ENCODE measurements around the gene CAST.

CAST gene

DNA sequence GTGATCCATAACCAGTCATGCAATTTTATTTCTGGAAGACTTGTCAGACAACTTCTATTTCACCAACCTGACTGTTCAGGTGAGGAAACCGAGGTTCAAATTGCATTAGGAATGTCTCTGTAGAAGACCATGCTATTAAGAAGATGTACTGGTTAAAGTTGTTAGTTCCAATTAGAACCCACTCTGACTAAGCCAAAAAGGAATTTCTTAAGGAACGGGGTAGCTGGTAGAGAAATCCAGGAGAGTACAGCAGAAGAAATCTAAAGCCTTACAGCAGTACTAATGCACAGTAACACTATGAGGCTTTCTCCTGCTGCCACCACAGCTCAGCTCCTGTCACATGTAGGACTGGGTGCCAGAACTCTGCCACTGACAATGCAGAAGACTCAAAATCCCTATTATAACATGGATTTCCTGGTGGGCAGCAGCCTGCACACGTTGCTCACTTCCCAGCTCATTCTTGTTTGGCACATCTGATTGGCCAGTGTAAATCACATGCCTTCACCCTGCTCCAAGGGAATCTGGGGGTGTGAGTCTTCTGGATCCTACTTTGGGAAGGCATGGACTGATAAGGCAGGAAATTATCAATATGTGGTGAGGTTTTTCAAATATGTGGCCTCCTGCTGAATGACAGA lies 37.1 kb downstream of the CAST start:
- Mint-ChIP-seq H3K9me3 (no peaks in the 10 kb centered on the region), H3K27me3 (no peaks in the 10 kb centered on the region), H3K36me3 (peaks cover 3 to 9% of the 10 kb centered on the region in 2 donors), H3K4me1 (peaks cover 7 to 17% of the 10 kb centered on the region in 2 donors), H3K4me3 (no peak overlapping the region), H3K27ac (no peak overlapping the region)
- no peak for DNase-seq
- ATAC-seq (replicated peaks), result no peak

DNA sequence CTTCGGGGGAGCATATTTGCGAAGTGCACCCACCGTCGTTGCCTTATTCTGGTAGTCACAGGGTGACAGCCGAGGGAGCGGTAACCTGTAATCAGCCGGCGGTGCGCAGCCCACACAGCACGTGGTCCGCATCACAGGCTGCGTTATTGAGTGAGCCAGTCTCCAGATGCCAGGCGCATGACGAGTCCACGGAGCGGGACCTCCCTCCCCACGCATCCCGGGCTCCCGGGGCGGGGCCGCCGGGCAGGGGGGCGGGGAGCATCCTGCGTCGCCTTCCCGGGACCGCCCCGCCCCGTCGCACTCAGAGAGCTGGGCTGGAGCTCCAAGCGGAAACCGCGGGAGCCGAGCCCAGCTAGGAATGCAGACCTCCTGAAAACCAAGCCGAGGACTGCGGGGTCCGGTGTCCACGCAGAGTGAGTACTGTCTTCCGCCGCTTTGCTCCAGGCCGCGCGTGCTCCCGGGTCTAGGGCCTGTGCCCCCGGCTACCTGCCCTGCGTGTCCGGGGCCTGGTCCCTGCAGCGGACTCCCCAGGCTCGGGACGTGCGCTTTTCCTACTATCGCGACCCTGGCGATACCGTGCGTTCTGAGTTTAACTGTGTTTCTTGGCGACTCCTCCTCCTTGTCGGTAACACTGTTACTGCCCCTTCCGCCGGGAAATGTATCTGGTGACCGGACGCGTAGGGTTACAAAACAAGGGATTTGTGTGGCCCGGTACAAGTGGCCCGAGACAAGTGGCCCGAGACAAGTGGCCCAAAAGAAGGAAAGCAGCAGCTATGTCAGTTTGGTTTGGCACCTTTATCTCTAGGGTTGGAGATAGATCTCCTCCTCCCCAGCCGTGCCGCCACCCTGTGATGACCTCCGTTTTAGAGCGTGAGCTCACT lies 40.6 kb downstream of the CAST start:
- ATAC-seq (replicated peaks), result peak; percentile 87 to 89
- Mint-ChIP-seq H3K9me3 (no peaks in the 10 kb centered on the region), H3K27ac (peak overlapping the region; percentile 95), H3K36me3 (peaks cover 0 to 6% of the 10 kb centered on the region in 2 donors), H3K4me1 (peaks cover 14 to 33% of the 10 kb centered on the region in 2 donors), H3K4me3 (peak overlapping the region; percentile 90 to 94), H3K27me3 (no peaks in the 10 kb centered on the region)
- DNase-seq, result peak; percentile 68

DNA sequence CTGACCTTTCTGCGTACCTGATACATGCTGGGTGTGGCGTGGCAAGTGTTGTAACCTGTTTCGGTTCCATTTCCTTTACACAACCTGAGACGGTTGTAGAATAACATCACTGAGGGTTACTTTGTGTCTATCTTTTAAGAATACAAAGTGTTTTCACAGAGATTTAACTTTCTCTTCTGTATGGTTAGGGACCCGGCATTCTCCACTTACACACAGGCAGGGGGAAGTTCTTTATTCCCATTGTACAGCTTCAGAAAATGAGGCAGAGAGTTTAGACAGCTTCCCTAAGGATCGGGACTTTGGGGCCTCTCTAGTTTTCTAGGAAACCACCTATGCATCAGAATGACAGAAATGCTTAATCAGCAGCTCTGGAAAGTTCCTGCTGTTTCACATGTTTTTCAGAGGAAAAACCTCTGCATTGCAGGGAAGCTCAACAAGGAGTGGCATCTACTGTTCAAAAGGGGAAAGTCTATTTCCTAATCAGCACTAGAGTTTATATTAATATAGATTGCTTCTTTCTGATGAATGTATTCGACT lies 41.3 kb downstream of the CAST start:
- ATAC-seq (replicated peaks) (peak; percentile 84 to 85), DNase-seq (no peak)
- H3K4me1 Mint-ChIP-seq, result peaks cover 15 to 37% of the 10 kb centered on the region in 2 donors
- peaks cover 0 to 3% of the 10 kb centered on the region in 2 donors for H3K36me3 Mint-ChIP-seq
- no peaks in the 10 kb centered on the region for H3K9me3 Mint-ChIP-seq
- no peaks in the 10 kb centered on the region for H3K27me3 Mint-ChIP-seq
- peak overlapping the region; percentile 95 for H3K27ac Mint-ChIP-seq
- H3K4me3 Mint-ChIP-seq, result peak overlapping the region; percentile 90 to 94

DNA sequence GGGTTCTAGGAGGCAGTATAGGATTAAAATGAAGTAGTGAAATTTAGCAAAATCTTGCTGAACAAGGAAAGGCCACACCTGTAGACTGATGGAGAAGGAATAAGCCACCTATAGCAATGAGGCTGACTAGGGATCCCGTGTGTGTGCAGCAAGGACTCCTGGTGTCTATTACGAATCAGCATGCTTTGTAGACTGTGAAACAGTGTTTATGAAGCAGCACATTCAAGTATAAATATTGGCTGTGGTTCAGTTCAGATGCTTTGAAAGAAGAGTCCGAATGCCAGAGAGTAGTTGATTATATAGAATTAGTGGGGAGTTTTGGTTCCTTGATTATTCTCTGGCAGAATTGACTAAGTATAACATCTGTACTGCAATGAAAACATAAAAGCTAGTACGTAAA lies 41.8 kb downstream of the CAST start:
- Mint-ChIP-seq H3K4me3 (peak overlapping the region in 1 of 2 donors; percentile 94), H3K27ac (peak overlapping the region; percentile 26), H3K9me3 (no peaks in the 10 kb centered on the region), H3K27me3 (no peaks in the 10 kb centered on the region), H3K36me3 (peaks cover 2 to 4% of the 10 kb centered on the region in 2 donors), H3K4me1 (peaks cover 17 to 42% of the 10 kb centered on the region in 2 donors)
- no peak for ATAC-seq (replicated peaks)
- no peak for DNase-seq

DNA sequence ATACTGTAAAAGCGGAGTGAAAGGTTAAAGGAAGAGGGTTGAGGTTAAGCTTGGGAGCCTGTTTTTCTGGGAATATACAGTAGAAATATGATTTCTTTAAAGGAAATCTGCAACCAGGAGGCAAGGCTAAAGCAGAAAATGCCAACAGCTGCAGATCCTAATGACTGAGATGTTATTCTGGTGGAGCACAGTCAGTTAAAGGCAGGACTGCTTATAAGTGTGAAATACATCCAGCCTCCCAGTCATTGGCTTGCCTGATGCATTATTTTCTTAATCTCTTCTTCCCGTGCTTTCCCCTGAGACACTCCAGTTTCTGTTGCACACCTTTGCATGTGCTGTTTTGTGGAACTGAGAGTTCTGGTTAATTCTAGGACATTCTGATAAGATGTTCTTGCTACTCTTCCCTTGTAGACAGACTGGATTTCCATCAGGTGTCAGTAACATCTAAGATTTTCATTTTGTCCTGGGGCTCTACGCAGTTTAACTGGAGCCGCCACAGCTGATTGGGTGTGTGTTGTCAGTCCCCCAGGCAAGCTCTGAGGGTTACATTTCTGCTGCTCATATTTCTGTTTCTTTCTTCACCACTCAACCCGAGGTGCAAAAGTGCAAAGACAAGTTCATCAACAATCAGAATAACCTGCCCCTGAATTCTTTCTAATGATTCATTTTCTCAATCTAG lies 44.4 kb downstream of the CAST start:
- H3K4me1 Mint-ChIP-seq, result peaks cover 19 to 48% of the 10 kb centered on the region in 2 donors
- peaks cover 2 to 5% of the 10 kb centered on the region in 2 donors for H3K36me3 Mint-ChIP-seq
- no peak for ATAC-seq (replicated peaks)
- peak overlapping the region; percentile 67 for H3K27ac Mint-ChIP-seq
- no peaks in the 10 kb centered on the region for H3K27me3 Mint-ChIP-seq
- no peaks in the 10 kb centered on the region for H3K9me3 Mint-ChIP-seq
- H3K4me3 Mint-ChIP-seq, result no peak overlapping the region
- no peak for DNase-seq

DNA sequence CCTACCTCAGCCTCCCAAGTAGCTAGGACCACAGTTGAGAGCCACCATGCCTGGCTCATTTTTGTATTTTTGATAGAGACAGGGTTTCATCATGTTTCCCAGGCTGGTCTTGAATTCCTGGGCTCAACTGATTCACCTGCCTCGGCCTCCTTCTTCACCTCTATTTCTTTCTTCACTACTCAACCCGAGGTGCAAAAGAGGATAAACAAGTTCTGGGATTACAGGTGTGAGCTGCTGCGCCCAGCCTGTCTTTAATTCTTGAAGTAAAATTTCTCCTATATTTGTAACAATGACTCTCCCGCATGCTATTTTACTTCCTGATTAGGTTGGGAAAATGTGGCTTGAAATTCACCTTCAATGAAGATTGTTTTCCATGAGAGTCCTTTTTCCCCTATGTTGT lies 46.4 kb downstream of the CAST start:
- DNase-seq (no peak), ATAC-seq (replicated peaks) (no peak)
- Mint-ChIP-seq H3K27me3 (no peaks in the 10 kb centered on the region), H3K4me3 (no peak overlapping the region), H3K9me3 (no peaks in the 10 kb centered on the region), H3K27ac (no peak overlapping the region), H3K4me1 (peaks cover 17 to 40% of the 10 kb centered on the region in 2 donors), H3K36me3 (peaks cover 11 to 21% of the 10 kb centered on the region in 2 donors)

DNA sequence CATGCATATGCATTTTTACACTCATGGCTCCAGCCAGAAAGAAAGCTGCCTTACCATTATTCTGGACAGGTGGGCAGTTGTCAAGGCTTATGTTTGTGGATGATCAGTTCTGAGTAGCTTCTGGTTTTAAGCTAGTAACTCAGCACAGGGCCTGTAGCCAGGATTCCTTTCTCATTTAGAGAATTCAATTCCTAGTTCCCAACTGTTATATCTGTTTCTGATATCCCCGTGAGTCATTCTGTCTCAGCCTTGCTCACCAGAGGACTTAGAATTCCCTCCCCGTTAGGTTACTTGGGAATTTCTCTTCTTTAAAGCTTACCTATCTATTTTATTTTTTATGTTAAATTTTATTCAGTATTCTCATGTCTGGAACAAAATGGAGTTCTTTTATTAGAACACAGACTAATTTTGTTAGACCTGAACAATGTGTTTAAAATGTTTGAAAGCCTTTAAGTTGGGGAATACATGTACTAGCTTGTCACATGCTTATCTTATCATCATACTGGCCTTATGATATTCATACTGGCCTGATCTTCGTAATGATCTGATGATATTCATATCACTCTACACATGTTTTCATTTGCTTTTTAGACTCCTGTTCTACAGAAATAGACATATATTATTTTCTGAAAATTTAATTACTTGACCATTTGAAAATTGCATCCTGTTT lies 47.1 kb downstream of the CAST start:
- ATAC-seq (replicated peaks) (no peak), DNase-seq (no peak)
- Mint-ChIP-seq H3K9me3 (no peaks in the 10 kb centered on the region), H3K27me3 (no peaks in the 10 kb centered on the region), H3K36me3 (peaks cover 10 to 22% of the 10 kb centered on the region in 2 donors), H3K4me1 (peaks cover 13 to 34% of the 10 kb centered on the region in 2 donors), H3K27ac (no peak overlapping the region), H3K4me3 (no peak overlapping the region)

DNA sequence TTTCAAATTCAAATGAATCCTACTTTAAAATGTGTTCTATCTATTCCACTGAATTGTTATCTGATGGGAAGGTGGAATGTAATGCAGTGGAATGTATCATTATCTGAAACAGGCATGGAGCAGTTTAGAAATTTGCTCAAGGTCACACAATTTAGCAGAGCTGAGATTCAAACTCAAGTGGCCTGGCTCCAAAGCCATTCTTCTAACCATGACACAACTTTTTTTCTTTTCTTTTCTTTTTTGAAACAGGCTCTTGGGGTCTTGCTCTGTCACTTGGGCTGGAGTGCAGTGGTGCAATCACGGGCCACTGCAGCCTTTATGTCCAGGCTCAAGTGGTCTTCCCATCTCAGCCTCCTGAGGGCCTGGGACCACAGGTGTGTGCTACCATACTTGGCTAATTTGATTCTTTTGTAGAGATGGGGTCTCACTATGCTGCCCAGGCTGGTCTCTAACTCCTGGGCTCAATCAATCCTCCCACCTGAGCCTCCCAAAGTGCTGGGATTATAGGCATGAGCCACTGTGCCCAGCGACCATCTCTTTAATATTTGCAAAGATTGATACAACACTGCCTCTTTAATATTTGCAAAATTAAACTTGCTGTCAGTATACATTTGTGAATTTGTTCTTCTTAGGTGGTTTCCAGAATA lies 50.0 kb downstream of the CAST start:
- ATAC-seq (replicated peaks) (no peak), DNase-seq (no peak)
- Mint-ChIP-seq H3K9me3 (no peaks in the 10 kb centered on the region), H3K27ac (no peak overlapping the region), H3K36me3 (peaks cover 16 to 25% of the 10 kb centered on the region in 2 donors), H3K27me3 (no peaks in the 10 kb centered on the region), H3K4me1 (peaks cover 14 to 23% of the 10 kb centered on the region in 2 donors), H3K4me3 (no peak overlapping the region)

DNA sequence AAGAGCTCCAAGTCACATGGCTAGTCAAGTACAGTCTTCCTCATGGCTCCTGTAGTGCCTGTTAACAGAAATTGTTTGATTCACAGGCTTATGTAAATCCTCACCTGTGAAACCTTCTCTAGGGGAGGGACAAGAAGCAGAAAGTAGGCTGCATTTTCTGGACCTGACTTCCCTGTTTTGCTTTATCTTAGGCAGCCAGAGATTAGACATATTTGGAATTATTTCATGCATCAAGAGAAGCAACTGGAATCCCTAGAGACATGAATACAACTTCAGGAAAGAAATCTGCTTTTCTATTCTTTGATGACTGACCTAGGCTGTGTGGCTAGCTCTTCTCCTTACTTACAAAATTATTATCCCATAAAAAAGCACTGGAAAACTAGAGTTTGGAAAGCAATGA lies 52.3 kb downstream of the CAST start:
- H3K4me3 Mint-ChIP-seq, result no peak overlapping the region
- H3K27me3 Mint-ChIP-seq, result no peaks in the 10 kb centered on the region
- H3K27ac Mint-ChIP-seq, result peak overlapping the region; percentile 37
- peaks cover 19 to 30% of the 10 kb centered on the region in 2 donors for H3K36me3 Mint-ChIP-seq
- peaks cover 14 to 16% of the 10 kb centered on the region in 2 donors for H3K4me1 Mint-ChIP-seq
- H3K9me3 Mint-ChIP-seq, result no peaks in the 10 kb centered on the region
- ATAC-seq (replicated peaks) (no peak), DNase-seq (no peak)

DNA sequence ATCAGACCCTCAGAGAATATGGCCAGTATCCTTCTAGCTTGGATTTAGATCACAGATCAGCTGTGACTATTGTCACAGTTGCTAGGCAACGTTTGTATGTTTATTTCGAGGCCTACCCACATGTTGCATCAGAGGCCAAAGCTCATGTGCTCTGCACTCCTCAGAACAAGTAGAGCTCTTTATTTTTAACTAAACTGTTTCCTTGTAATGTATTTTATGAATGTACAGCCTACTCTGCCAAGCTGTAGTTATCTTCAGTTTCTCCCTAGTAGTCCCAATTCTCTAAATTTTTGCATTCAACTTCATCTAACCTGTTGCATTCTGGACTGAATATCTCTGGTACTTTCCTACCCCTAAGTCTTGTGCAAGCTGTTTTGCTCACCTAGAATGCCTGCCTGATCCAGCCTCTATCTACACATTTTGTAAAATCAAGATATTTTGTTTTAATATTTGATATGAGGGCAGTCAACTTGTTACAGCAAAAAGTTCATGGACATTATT lies 52.8 kb downstream of the CAST start:
- Mint-ChIP-seq H3K36me3 (peaks cover 19 to 30% of the 10 kb centered on the region in 2 donors), H3K27me3 (no peaks in the 10 kb centered on the region), H3K9me3 (no peaks in the 10 kb centered on the region), H3K27ac (peak overlapping the region; percentile 37), H3K4me3 (no peak overlapping the region), H3K4me1 (peaks cover 14 to 16% of the 10 kb centered on the region in 2 donors)
- ATAC-seq (replicated peaks) (peak; percentile 55 to 69), DNase-seq (no peak)

DNA sequence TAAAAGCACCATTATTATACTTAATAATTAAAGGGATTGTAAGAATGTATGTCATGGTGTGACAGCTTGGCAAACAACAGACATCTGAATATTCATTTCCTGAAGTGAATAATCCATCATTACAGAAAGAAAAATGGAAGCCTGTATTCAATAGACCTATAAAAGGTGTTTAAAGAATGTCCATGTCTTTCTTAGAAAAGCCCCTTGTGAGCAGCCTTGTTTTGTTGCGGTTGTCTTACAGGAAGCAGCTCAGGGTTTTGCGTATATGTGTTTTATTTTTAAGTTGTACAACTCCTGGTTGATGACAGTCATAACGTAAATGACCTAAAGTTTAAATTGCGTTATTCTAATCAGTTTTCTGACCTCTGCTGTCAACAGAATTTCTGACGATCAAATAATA lies 53.8 kb downstream of the CAST start:
- Mint-ChIP-seq H3K4me1 (peaks cover 9 to 14% of the 10 kb centered on the region in 2 donors), H3K4me3 (no peak overlapping the region)
- no peak for ATAC-seq (replicated peaks)

DNA sequence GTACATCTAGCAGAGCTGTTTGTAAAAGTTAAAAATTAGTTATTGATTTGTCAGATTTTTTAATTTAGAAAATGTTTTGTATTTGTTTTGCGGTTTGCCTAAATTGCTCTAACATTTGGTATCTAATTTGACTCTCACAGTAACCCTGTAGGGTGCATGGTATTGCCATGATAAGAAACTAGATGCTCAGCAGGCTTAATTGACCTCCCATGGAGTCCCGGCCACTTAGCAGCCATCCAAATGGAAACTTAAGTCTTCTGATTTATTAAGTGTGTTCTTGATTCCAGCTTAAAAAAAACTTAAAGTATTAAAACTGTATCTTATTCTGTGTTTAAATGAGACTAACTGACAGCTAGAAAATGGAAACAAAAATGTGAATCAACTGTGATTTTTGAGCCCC lies 54.5 kb downstream of the CAST start:
- Mint-ChIP-seq H3K27ac (no peak overlapping the region), H3K27me3 (no peaks in the 10 kb centered on the region), H3K9me3 (no peaks in the 10 kb centered on the region), H3K4me3 (no peak overlapping the region), H3K4me1 (peaks cover 9 to 14% of the 10 kb centered on the region in 2 donors), H3K36me3 (peaks cover 19 to 27% of the 10 kb centered on the region in 2 donors)
- DNase-seq (no peak), ATAC-seq (replicated peaks) (no peak)

More for the DNA sequence above, 53.8 kb downstream of the CAST start:
- Mint-ChIP-seq H3K27me3 (no peaks in the 10 kb centered on the region), H3K36me3 (peaks cover 19 to 30% of the 10 kb centered on the region in 2 donors), H3K27ac (no peak overlapping the region), H3K9me3 (no peaks in the 10 kb centered on the region)
- no peak for DNase-seq

DNA sequence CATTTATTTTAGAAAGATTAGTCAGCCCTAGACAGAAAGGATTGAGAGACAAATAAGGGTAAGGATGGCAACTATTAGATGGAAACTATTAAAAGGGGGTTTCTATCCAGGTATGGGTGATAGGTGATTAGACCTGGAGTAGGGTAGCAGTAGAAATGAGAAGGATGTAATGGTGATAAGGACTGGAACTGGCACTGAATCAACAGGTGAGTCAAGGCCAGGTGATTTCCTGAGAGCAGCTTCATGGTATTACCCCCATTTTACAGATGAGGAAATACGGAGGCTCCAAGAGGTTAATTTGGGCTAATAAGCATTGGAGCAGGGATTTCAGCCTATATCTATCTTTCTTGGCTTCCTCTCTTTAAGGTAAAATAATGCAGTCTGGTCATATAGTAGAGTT lies 55.7 kb downstream of the CAST start:
- no peaks in the 10 kb centered on the region for H3K27me3 Mint-ChIP-seq
- H3K9me3 Mint-ChIP-seq, result no peaks in the 10 kb centered on the region
- peaks cover 14 to 19% of the 10 kb centered on the region in 2 donors for H3K36me3 Mint-ChIP-seq
- no peak for DNase-seq
- H3K4me1 Mint-ChIP-seq, result peaks cover 9 to 12% of the 10 kb centered on the region in 2 donors
- H3K27ac Mint-ChIP-seq, result no peak overlapping the region
- no peak overlapping the region for H3K4me3 Mint-ChIP-seq
- ATAC-seq (replicated peaks), result no peak
